ENCODE data around the gene AMN.
A peak's percentile ranks its signal among the peaks of the same experiment; 100 is the strongest.

AMN gene

GRCh38 chr14:102927878-102928411 is 5.5 kb downstream of the AMN start:
- no peak for DNase-seq (ENCODE audit: low spot score)

- DNase-seq (ENCODE audit: low spot score): no peak
Observed at GRCh38 chr14:102928412-102929240, 6.2 kb downstream of the AMN start.

DNA sequence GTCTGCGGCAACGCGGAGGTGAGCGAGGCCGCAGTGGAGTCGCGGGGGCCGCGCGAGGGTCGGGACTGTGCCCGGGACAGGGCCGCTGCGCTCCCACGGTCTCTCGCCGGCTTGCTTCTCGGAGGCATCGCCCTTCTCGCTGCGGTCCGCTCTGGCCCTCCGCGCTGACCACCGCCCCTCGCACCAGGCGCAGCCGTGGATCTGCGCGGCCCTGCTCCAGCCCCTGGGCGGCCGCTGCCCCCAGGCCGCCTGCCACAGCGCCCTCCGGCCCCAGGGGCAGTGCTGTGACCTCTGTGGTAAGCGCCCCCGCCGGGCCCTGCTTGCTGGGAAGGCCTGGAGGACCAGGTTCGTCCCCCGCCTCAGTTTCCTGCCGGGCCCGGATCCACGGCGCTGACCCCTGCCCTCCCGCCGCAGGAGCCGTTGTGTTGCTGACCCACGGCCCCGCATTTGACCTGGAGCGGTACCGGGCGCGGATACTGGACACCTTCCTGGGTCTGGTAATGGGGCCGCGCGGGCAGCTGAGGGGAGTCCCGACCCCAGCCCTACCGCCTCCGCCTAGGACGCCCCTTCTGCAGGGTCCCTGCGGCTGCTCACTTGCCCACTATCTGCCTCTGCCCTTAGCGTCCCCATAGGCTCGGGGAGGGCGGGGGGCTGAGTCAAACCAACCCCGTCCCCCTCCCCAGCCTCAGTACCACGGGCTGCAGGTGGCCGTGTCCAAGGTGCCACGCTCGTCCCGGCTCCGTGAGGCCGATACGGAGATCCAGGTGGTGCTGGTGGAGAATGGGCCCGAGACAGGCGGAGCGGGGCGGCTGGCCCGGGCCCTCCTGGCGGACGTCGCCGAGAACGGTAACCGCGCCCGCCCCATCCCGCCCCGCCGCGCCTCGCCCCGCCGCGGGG is 7.0 kb downstream of the AMN start:
- no peak for DNase-seq (ENCODE audit: low spot score)

DNA sequence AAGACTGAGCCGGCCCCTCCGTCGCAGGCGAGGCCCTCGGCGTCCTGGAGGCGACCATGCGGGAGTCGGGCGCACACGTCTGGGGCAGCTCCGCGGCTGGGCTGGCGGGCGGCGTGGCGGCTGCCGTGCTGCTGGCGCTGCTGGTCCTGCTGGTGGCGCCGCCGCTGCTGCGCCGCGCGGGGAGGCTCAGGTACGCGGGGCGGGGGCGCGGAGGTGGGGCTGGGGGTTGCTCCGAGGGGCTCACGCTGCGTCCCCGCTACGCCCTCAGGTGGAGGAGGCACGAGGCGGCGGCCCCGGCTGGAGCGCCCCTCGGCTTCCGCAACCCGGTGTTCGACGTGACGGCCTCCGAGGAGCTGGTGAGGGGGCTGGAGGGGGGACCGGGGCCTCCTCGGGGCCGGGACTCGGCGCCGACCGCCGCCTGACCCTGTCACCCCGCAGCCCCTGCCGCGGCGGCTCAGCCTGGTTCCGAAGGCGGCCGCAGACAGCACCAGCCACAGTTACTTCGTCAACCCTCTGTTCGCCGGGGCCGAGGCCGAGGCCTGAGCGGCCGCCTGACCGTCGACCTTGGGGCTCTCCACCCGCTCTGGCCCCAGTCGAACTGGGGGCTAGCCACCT is 7.8 kb downstream of the AMN start:
- DNase-seq (ENCODE audit: low spot score): no peak

DNA sequence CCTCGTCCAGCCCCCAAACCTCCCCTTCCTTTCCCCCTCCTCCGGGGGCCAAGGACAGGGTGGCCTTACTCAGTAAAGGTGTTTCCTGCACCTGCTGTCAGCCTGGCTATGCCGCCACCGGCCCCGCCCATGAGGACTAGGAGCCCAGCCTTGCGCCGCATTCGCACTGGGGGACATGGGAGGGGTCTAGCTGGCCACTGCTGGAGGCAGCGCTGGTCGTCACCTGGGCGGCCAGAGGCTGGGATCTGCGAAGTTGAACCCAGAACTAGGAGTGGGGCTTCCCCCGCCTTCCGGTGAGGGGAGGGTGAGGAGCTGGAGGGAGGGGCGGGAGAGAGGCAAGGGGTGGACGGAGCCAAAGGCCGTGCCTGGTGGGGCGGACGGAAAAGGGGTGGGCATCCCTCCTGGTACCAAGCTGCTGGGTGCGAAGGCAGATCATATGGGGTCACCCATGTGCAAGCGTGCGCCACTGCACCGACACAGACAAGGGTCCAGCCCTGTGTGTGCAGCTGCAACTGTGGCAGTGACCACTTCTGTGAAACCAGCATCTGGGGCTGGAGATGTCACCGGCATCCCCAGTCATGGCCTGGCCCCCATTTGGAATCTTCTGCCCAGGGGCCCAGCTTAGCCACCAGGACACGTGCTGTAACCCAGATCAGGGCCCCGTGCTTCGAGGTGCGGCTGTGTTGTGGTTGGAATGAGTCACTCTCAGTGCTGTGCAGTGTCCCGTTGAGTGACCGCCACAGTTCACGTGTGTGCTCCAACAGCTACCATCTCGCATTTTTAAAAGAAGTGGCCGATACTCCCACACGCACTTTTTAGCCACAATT is 8.5 kb downstream of the AMN start:
- DNase-seq (ENCODE audit: low spot score): peak; percentile 23

GRCh38 chr14:102931580-102932285 is 9.3 kb downstream of the AMN start:
- DNase-seq (ENCODE audit: low spot score): no peak

GRCh38 chr14:102932484-102933248 is 10.2 kb downstream of the AMN start:
- DNase-seq (ENCODE audit: low spot score): no peak

DNA sequence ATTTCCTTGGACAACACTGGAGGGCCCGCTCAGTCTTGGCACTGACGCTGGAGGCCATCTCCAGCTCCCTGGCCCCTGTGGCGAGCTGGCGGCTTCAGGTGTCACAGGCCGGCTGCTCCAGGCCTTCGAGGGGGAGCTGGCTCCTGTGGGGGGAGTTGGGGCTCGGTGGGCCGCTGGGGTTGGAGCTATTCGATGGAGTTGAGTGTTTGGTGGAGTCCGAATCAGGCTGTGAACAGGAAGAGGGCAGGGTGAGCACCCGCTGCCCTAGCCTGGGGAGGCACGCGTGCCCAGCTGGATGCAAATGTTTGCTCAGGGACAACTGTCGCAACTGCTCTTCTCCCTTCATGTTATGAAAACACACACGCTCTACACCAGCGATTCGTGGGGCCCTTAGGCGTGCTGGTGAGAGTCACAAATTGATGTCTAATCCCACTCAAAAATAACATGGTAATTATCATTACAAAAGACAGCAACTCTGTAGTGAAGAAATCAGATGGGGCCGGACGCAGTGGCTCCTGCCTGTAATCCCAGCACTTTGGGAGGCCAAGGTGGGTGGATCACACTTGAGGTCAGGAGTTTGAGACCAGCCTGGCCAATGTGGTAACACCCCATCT is 11.3 kb downstream of the AMN start:
- DNase-seq (ENCODE audit: low spot score): no peak

DNA sequence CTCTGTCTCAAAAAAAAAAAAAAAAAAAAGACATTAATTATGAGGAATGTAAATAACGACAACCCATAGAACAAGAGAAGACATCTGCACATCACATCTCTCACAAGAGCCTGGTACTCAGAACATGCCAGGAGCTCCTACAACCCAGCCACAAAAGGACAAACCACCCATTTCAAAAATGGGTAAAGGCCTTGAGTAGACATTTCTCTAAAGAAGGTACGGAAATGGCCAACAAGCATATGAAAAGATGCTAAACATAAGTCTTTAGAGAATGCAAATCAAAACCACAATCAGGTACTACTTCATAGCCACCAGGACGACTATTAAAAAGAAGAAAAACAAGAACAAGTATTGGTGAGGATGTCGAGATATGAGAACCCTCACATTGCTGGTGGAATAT is 13.3 kb downstream of the AMN start:
- DNase-seq (ENCODE audit: low spot score): no peak

DNA sequence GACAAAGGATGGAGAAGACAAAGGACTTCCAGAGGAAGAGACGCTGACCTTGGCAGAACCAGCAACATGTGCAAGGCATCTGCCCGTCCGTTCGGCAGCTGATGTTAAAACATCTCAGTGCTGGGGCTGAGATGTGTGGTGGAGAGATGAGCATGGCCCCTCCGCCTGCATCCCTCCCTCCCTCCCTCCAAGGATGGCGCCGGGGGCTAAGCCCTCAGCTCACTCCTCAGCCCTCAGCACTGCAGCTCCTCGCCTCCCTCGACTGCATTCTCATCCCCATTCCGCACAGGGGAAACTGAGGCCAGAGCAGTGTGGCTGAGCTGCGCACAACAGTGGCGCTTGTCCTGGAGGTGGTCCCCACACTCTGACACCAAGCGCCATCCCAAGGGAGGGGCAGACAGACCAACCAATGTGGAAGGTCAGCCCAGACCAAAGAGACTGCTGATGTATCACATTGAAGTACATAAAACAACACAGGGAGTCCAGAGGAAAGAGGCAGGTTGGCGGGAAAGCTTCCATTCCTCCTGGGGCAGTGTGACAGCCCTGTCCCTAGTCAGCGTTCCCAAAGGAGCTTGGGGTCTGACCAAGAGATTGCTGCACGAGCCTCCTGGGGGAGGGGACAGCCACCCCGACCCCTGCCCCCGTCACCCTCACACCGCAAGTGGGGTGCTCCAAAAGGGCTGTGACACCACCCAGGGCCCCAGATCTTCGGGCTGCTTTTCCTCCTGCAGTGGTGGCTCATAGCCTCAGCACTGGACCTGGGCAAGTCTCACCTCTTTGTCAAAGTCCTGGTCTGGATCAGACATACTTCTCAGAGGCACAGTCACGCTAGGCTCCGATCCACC is 15.1 kb downstream of the AMN start:
- no peak for DNase-seq (ENCODE audit: low spot score)

DNA sequence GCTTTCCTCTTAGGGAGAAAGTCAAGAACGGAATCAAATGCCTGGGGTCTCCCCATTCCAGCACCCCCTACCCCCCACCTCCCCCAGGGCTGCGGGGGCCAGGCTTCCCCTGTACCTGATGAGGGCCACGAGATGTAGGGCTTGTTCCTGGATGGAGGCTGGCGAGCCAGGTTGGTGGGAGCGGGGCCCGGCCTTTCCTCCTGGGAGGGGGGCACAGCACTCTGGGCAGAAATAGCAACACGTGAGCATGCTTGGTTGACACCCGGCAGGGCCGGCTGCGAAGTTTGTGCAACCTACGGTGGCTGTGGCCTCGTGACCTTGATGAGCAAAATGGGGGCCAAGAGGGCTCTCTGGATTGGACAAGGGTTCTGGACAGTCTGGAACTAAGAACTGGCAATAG is 15.7 kb downstream of the AMN start:
- no peak for DNase-seq (ENCODE audit: low spot score)

DNA sequence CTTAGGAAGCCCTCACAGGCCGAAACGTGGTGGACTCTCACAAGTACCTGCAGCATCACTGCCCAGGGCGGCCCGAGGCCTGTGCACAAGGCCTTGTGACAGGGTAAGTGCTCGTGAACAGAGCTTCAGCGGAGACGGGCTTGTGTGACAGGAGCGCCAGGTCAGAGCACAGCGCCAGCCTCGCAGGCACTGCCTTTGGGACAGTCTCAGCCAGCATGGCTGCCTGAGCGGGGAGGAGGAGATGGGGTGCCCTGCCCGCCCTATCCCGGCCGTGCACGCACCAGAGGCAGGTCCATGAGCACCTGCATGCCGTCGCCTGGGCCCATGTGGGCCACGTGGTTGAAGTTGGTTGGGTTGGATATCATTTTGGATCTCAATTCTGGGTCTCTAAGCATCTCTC is 16.9 kb downstream of the AMN start:
- no peak for DNase-seq (ENCODE audit: low spot score)

DNA sequence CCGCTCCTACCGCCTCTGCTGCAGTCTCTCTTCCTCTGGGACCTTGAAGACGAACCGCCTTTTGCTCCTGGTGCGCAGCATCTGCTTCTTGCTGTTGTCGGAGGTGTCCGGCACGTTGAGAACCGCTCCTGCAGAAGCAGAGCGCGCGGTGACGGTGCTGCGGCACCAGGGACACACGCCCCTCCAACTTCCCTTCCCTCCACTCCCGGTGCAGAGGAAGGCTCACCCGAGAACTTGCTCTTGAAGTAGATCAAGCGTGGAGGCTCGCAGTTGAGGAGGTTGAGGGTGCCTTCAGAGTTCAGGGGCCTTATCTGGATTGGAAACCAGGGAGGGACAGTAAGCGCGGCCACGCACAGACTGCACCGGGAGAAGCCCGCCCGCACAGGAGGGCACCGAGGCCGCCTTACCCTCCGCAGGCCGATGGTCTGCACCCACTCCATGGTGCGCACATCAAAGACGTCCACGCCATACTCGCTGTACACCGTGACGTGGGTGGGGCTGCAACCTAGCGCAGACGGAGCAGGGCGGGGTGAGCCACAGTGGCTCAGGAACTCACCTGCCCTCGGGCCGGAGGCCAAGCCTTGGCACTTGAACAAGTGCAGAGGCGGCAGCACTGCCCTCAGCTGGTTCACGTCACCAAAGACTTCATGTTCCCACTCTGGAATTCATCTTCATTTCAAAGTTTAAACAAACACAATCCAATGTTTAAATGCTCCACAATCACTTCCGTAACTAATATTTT is 17.5 kb downstream of the AMN start:
- no peak for DNase-seq (ENCODE audit: low spot score)

DNA sequence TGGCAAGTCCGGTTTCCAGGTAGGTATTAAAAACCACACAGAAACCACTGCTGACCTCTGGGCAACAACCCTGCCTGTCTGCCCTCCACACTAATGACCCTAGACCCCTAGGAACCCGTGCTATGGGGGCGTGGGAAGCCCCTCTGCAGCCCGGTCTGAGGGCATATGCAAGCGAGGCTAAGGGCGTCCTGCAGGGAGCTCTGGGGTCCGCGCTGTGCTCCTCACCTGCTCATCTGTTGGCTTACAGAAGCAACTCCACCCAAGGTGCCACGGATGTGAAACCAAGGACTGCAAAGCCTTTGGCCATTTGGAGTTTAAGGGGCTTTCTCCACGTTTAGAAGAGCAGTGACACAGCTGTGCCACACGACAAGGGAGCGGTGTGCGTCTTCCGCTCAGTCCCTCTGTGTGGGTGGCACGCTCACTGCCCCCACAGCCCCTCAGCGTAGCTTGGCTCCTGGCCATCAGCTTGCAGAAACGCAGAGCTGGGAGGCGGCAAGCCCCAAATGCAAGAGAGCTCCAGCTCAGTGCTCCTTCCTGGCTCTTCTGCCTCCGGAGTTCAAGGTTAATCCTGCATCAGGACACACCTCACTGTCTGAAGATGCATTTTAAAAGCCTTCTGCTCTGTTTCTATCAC is 18.4 kb downstream of the AMN start:
- no peak for DNase-seq (ENCODE audit: low spot score)

DNA sequence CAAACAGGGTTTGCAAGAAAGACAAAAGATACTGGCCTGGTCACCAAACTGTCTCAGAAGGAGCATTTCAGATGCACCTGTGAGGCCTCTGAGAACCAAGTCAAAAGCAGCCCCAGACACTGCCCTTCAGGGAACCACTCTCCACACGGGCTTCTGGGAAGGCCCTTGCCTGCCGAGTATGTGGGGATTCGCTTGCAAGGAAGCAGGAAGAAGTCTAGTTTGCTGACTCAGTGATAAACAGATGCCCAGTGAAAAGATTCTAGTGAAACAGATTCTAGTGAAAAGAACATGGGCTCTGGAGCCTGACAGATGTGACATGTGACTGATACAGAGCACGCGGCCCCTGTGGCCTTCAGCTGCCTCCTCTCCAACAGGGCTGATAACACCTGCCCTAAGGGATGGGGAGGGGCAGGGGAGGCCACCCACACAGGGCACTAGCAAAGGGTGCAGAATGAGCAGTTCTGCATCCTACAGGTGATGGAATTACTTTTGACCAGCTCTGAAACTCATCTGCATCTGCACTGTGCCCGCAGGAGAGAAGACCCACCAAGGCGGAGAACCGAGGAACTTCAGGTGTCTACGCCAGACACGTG is 19.1 kb downstream of the AMN start:
- DNase-seq (ENCODE audit: low spot score): no peak

DNA sequence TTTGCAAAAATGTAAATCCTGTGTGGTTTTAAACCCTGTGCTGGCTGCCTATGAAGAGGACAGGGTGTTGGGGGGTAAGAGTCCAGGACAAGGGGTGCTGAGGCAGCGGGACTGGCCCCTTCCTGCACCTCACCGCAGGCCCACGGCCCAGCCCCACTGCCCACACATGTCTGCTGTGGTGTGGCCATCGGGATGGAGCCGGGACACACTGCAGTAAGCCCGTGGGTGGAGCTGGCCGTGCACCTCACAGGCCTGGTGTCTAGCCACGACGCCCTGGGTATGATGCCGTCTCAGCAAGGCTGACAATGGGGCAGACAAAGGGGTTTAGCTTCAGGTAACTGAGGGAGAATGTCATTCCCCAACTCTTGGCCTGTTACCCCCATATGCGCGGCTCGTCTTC is 19.6 kb downstream of the AMN start:
- DNase-seq (ENCODE audit: low spot score): no peak

GRCh38 chr14:102943454-102943853 is 21.0 kb downstream of the AMN start:
- no peak for DNase-seq (ENCODE audit: low spot score)
